HUES6 (cell line): ENCODE data around the gene TTBK2.
"Not testable (repeated sequence)": the region's sequence is repeated elsewhere in the genome, so short reads cannot be mapped to it uniquely, and the experiment has no call there.

Experiments
- H3K27ac ChIP-seq: 2 replicates; pipeline ENCODE4 v1.7.0; 2013; ENCODE audit warnings: low read depth, mild to moderate bottlenecking, low read length, inconsistent platforms
- H3K27me3 ChIP-seq: 2 replicates; pipeline ENCODE4 v1.6.1; 2013; ENCODE audit warnings: low read length; ENCODE audit not compliant: control insufficient read depth, insufficient read depth
- H3K36me3 ChIP-seq: 2 replicates; pipeline ENCODE4 v1.6.1; 2013; ENCODE audit warnings: low read length; ENCODE audit not compliant: control insufficient read depth, insufficient read depth
- H3K4me1 ChIP-seq: 2 replicates; pipeline ENCODE4 v1.6.1; 2013; ENCODE audit warnings: low read length; ENCODE audit not compliant: control insufficient read depth, insufficient read depth
- H3K4me3 ChIP-seq: 2 replicates; pipeline ENCODE4 v1.5.1; 2013; ENCODE audit warnings: low read depth, low read length
- H3K9ac ChIP-seq: one replicate; pipeline ENCODE4 v1.6.1; 2013; ENCODE audit warnings: mild to moderate bottlenecking, low read length
- H3K9me3 ChIP-seq: 2 replicates; pipeline ENCODE4 v1.6.1; 2013; ENCODE audit warnings: low read depth, low read length; ENCODE audit not compliant: control insufficient read depth, insufficient read depth

TTBK2 gene

DNA sequence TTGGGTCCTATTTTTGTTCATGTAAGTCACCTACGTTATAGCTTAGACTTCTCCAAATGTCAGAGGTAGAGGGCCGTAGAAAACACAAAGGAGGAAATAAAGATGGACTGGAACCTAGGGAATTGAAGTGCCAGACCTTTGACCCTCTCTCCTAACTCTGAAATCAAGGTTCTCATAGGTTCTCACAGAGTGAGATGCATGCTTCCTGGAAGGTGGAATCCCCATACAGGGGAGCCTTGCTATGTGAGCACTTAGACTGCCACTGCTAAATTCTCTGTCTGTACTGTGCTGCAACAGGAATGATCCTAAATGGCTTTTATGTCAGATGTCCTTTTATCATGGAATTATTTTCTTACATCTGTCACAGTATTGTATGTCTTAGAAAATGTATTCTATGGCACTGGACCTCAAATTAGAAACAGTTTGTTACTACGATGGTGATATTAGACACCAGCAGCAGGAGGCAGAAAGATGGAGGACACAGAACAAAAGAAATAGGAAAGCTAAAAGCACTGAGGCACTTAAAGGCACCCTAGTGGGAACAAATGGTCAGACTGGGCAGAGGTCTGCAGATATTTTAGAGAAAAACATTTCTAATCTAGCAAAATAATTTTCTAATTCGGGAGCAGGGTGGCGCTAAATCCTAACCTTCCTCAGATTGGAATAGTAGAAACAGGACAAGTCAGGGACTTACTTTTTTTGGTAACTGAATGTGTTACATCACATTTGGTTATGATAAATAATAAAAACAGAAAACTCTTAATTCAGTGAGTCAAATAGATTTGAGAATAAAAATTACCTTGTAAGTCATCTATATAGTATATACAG is 123.4 kb downstream of the TTBK2 start:
- Histone ChIP-seq H3K27ac (no peak overlapping the region), H3K9me3 (no peaks in the 10 kb centered on the region), H3K27me3 (no peaks in the 10 kb centered on the region), H3K4me1 (no peaks in the 10 kb centered on the region), H3K9ac (no peak overlapping the region), H3K4me3 (no peak overlapping the region), H3K36me3 (0 out of 2 replicates have a peak, but pooled peaks cover 3% of the 10 kb centered on the region)

DNA sequence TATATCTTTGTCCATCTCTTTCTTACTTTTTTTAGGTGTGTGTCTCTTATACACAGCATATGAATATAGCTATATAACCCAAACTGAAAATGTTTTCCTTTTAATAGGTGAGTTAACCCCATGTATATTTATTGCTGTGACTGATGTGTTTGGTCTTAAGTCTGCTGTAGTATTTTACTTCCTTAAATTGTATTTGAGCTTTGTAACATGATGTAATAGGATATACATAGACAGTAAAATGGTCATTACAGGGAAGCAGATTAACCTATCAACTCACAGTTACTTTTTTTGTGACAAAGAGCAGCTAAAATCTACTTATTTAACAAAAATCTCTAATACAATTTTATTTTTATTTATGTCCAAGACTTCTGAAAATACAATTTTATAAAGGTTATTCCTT is 131.9 kb downstream of the TTBK2 start:
- Histone ChIP-seq H3K9ac (no peak overlapping the region), H3K4me1 (no peaks in the 10 kb centered on the region), H3K9me3 (no peaks in the 10 kb centered on the region), H3K36me3 (no peaks in the 10 kb centered on the region), H3K27ac (no peak overlapping the region), H3K27me3 (no peaks in the 10 kb centered on the region), H3K4me3 (no peak overlapping the region)

DNA sequence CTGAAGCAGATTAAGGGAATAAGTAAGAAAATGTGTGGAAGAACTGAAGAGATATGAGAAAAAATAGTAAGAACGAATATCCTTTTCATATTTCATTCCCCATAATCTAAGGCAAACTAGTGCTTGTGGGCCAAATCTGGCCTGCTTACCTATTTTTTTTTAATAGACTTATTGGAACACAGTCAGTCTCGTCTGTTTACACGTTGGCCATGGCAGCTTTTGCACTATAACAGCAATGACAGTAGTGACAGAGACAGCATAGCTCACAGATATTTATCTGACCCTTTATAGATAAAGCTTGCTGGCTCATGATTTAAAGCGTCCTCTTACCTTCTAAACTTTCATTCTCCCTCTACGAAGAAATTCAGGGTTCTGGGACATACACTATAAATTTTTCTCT is 133.6 kb downstream of the TTBK2 start:
- Histone ChIP-seq H3K27me3 (no peaks in the 10 kb centered on the region), H3K4me3 (no peak overlapping the region), H3K9ac (no peak overlapping the region), H3K27ac (no peak overlapping the region), H3K4me1 (no peaks in the 10 kb centered on the region), H3K36me3 (peaks cover 8% of the 10 kb centered on the region), H3K9me3 (no peaks in the 10 kb centered on the region)

DNA sequence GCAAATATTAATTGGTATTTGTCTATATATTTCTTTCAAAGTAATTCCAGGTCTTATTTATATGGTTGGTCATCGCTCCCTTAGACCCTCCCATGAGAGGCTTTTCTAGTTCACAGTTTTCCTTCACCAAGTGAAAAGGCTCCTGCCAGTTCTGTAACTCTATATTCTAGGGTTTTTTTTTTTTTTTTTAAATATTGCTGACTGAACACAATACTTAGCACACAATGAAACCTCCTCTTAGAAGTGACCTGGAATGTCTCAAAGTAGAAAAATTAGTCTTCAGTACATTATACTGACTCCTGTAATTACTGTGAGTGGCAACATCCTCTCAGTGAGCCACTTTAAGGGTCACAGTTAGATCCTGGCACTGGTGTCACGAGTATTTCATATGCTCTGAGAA is 135.0 kb downstream of the TTBK2 start:
- no peaks in the 10 kb centered on the region for H3K9me3 ChIP-seq

DNA sequence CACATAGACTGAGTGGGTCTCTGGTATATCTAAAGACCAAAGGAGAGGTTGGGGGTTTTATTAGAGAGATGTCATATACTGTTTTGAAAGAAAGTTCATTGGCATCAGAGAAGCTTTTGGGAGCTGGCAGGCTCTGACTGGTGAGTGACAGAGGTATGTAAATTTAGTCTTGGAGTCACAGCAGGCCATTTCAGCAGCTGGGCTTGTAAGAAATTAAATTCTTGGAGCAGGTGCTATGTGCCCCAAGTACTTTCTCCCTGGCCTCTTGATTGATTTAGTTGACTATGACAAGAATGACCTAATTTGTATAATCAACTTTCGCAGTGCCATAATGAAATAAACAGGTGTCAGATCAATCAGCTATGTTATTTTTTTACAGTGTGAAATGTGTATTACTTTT is 135.9 kb downstream of the TTBK2 start:
- Histone ChIP-seq H3K36me3 (peaks cover 11% of the 10 kb centered on the region), H3K9me3 (no peaks in the 10 kb centered on the region), H3K4me1 (no peaks in the 10 kb centered on the region), H3K27ac (no peak overlapping the region), H3K4me3 (no peak overlapping the region), H3K27me3 (no peaks in the 10 kb centered on the region), H3K9ac (no peak overlapping the region)

More for the DNA sequence above, 135.0 kb downstream of the TTBK2 start:
- no peak overlapping the region for H3K9ac ChIP-seq
- no peaks in the 10 kb centered on the region for H3K27me3 ChIP-seq
- peaks cover 11% of the 10 kb centered on the region for H3K36me3 ChIP-seq
- no peak overlapping the region for H3K4me3 ChIP-seq
- no peak overlapping the region for H3K27ac ChIP-seq
- H3K4me1 ChIP-seq: no peaks in the 10 kb centered on the region

DNA sequence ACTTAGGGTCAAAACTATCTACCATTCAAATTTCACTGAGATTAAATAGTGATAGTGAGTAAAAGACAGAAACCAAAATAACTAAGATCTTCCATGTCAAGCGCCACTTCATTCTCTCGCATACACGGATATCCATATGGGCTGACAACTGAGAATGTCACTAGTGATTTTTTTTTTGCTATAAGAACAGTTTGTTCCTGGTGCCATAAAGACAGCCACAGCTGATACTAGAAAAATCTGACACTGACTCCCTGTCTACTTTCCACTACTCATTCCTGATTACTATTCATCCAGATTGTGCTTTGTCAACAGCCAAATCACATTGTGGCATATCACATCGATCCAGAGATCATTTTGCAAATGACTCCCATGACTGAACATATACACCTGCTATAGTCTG is 137.9 kb downstream of the TTBK2 start:
- H3K9ac ChIP-seq: no peak overlapping the region
- H3K4me3 ChIP-seq: no peak overlapping the region
- no peak overlapping the region for H3K27ac ChIP-seq
- H3K36me3 ChIP-seq: peaks cover 11% of the 10 kb centered on the region
- H3K4me1 ChIP-seq: no peaks in the 10 kb centered on the region
- H3K9me3 ChIP-seq: no peaks in the 10 kb centered on the region
- no peaks in the 10 kb centered on the region for H3K27me3 ChIP-seq

DNA sequence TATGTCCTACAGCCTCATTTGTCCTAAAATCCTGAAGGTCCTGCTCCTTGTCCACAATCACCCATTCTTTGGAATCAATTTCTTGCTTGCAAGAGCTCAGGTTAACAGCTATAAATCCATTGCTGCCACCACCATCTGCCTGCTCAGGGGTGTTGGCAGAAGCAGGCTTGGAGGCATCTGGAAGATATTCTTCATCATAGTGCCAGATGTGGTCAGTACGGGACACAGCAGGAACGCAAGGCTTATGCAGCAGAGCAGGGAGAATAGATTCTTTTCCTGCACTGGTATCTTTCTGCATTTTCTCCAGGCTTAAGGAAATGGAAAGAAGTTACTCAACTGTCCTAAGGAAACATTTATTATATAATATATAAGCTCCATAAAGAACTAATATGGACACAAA is 145.2 kb downstream of the TTBK2 start:
- H3K27me3 ChIP-seq: no peaks in the 10 kb centered on the region
- peaks cover 18% of the 10 kb centered on the region for H3K36me3 ChIP-seq
- no peak overlapping the region for H3K27ac ChIP-seq
- H3K9ac ChIP-seq: no peak overlapping the region
- H3K4me3 ChIP-seq: no peak overlapping the region
- H3K9me3 ChIP-seq: no peaks in the 10 kb centered on the region
- H3K4me1 ChIP-seq: no peaks in the 10 kb centered on the region

DNA sequence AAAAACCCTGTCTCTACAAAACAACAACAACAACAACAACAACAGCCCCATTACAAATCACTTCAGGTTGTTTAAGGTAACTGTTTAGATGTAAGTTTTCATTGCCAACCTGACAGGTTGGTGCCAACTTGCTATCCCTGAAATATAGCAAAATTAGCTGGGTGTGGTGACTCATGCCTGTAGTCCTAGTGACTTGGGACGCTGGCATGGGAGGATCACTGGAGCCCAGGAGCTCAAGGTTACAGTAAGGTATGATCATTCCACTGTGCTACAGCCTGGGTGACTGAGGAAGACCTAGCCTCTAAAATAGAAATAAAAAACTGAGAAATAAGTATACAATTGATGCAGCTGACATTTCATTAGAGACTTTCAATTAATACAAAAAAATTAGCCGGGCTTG is 147.7 kb downstream of the TTBK2 start:
- Histone ChIP-seq H3K27me3 (no peaks in the 10 kb centered on the region), H3K9ac (no peak overlapping the region), H3K4me3 (no peak overlapping the region)

DNA sequence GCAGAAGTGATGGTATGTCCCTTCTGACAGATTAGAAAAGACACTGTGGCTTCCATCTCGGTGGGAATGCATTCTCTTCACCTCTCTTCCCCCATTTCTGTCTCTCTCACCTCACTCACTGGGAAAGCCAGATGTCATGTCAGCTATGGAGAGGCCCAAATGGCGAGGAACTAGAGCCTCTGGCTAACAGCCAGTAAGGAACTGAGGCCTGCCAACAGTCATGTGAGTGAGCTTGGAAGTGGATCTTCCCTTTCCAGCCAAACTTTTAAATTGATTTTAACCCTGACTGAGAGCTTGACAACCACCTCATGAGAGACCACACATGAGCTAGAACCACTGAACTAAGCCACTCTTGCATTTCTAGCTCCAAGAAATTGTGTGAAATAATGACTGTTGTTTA is 148.4 kb downstream of the TTBK2 start:
- peaks cover 18% of the 10 kb centered on the region for H3K36me3 ChIP-seq
- H3K27me3 ChIP-seq: no peaks in the 10 kb centered on the region
- no peak overlapping the region for H3K4me3 ChIP-seq
- H3K9ac ChIP-seq: no peak overlapping the region
- no peaks in the 10 kb centered on the region for H3K4me1 ChIP-seq
- H3K9me3 ChIP-seq: no peaks in the 10 kb centered on the region
- no peak overlapping the region for H3K27ac ChIP-seq

More for the DNA sequence above, 147.7 kb downstream of the TTBK2 start:
- no peaks in the 10 kb centered on the region for H3K4me1 ChIP-seq
- H3K9me3 ChIP-seq: no peaks in the 10 kb centered on the region
- H3K27ac ChIP-seq: no peak overlapping the region
- peaks cover 18% of the 10 kb centered on the region for H3K36me3 ChIP-seq

DNA sequence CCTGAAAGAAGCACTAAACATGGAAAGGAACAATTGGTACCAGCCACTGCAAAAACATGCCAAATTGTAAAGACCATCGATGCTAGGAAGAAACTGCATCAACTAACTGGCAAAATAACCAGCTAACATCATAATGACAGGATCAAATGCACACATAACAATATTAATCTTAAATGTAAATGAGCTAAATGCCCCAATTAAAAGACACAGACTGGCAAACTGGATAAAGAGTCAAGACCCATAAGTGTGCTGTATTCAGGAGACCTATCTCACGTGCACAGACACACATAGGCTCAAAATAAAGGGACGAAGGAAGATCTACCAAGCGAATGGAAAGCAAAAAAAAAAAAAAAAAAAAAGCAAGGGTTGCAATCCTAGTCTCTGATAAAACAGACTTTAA is 154.5 kb downstream of the TTBK2 start:
- H3K27me3 ChIP-seq, H3K27ac ChIP-seq, H3K9ac ChIP-seq, H3K4me1 ChIP-seq, H3K9me3 ChIP-seq, H3K36me3 ChIP-seq, H3K4me3 ChIP-seq: not testable (repeated sequence)

DNA sequence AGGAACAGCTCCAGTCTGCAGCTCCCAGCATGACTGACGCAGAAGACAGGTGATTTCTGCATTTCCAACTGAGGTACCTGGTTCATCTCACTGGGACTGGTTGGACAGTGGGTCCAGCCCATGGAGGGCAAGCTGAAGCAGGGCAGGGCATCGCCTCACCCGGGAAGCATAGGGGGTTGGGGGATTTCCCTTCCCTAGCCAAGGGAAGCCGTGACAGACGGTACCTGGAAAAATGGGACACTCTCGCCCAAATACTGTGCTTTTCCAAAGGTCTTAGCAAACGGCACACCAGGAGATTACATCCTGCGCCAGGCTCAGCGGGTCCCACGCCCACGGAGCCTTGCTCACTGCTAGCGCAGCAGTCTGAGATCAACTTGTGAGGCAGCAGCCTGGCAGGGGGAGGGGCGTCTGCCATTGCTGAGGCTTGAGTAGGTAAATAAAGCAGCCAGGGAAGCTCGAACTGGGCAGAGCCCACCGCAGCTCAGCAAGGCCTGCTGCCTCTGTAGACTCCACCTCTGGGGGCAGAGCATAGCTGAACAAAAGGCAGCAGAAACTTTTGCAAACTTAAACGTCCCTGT is 156.3 kb downstream of the TTBK2 start:
- H3K4me1 ChIP-seq, H3K27ac ChIP-seq, H3K36me3 ChIP-seq, H3K9ac ChIP-seq, H3K27me3 ChIP-seq: not testable (repeated sequence)
- peaks cover 13% of the 10 kb centered on the region for H3K9me3 ChIP-seq
- peak overlapping the region; percentile 46 for H3K4me3 ChIP-seq
